NCI-H345 treated with DMSO at 0.1 percent for 48 hours (cell line): ENCODE data around the gene CAPZA3.
"Not testable (repeated sequence)": the region's sequence is repeated elsewhere in the genome, so short reads cannot be mapped to it uniquely, and the experiment has no call there.

Experiments used
- DNase-seq: peaks from one replicate; lab custom pipeline; 2025; ENCODE audit not compliant: unreplicated experiment; lab: John Stamatoyannopoulos, UW

The CAPZA3 gene

DNA sequence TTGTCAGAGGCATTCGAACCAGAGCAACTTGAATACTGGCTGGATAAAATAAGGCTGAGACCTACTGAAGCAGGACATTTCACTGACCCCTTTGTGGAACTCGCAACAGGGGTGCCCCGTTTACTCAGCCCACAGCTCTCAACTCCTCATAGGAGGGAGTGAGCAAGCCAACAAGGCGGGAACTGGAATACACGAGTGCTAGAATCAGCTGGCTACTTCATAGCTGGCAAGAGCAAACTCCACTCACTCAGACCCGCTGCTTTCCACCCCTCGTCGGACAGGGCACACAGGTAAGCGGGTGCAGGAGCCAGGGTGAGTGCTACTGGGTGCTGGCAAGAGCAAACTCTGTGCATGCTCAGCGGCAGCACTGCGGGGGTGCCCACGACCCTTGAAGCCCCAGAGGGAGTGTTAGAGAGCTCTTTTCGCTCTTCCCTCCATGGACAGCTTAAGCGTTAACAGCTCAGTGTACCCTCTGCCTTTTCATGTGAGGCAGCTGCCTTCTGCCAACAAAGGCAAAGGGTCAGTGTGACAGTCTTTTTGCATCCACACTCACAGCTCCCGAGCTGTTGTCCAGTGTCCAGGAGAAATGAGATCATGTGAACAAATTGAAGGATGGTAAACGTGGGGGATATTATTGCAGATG, 15.7 kb downstream of the CAPZA3 start:
- no peak for DNase-seq

DNA sequence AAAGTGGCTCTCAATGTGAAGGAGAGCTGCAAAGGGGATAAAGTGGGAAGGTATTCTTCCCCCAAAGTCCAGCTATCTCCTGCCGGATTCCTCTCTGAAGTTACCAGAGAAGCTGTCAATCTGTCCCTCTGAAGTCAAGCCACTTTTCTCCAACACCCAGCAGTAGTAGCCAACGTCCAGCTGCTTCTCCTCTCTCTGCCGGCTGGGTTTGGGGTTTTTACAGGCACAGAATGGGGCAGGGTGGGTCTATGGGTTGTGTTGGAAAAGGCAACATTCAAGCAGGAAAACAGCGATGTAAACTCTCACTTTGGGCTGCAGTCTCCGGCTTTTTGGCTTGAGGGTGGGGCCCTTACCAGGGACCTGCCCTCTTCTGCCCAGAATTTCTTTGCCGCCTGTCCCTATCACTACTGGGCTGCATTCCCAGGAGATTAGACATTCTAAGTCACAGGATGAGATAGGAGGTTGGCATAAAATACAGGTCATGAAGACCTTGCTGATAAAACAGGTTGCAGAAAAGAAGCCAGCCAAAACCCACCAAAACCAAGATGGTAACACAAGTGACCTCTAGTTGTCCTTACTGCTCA, 16.3 kb downstream of the CAPZA3 start:
- no peak for DNase-seq

DNA sequence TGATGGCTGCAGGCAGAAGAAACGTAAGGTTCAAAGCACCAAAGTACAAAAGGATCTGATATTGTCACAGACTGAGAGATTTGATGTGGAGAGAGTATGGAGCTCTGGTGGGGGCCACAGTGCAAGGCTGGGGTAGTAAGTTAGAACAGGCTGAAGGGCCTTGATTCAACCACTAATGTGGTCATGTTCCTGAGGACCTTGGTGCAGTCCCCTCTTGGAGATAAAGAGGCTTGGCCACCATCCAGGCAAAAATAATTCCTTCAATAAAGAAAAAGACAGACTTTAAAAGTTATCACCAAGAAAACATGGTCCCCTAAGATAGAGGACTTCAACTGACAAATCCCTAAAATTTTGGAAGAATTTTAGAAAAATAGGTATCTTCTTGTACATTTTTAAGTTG, 17.4 kb downstream of the CAPZA3 start:
- DNase-seq = no peak

DNA sequence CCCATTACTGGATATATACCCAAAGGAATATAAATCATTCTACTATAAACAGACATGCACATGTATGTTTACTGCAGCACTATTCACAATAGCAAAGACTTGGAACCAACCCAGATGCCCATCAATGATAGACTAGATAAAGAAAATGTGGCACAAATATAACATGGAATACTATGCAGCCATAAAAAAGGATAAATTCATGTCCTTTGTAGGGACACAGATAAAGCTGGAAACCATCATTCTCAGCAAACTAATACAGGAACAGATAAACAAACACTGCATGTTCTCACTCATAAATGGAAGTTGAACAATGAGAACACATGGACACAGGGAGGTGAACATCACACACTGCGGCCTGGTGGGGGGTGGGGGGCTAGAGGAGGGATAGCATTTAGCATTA, 28.6 kb downstream of the CAPZA3 start:
- not testable (repeated sequence) for DNase-seq

DNA sequence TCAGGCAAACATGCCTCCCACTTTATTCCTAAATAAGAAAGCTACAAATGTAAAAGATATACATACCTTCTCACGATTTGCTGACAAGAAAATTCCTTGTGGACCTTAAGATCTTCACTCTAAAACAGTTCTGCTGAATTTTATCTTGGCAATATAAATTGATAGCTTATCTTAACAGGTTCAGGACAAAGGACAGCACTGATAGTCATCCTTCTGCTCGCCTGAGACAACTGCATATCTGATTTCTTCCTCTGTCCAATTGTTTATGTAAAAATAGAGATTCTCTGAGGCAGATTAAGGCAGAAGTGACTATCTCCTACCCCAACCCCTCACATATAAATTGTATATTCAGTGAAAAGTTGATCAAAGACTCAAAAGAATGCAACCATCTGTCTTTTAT, 44.9 kb downstream of the CAPZA3 start:
- no peak for DNase-seq

DNA sequence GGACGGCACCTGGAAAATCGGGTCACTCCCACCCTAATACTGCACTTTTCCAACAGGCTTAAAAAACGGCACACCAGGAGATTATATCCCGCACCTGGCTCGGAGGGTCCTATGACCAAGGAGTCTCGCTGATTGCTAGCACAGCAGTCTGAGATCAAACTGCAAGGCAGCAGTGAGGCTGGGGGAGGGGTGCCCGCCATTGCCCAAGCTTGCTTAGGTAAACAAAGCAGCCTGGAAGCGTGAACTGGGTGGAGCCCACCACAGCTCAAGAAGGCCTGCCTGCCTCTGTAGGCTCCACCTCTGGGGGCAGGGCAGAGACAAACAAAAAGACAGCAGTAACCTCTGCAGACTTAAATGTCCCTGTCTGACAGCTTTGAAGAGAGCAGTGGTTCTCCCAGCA, 47.5 kb downstream of the CAPZA3 start:
- not testable (repeated sequence) for DNase-seq
